ENCODE results near the gene GPR61.

Gene GPR61

GRCh38 chr1:109521002-109521951 is 18.4 kb upstream of the GPR61 start:
- no peak for DNase-seq (ENCODE audit: low read depth)
- H3K4me3 ChIP-seq (ENCODE audit: low read depth, low read length), result no peak overlapping the region
- no peak for TF ChIP-seq CTCF (IDR thresholded peaks at IDR 0.05; ENCODE audit: low read depth, low read length, missing control alignments)

- no peak for DNase-seq (ENCODE audit: low read depth)
- no peak overlapping the region for H3K4me3 ChIP-seq (ENCODE audit: low read depth, low read length)
- no peak for TF ChIP-seq CTCF (IDR thresholded peaks at IDR 0.05; ENCODE audit: low read depth, low read length, missing control alignments)
These were observed 17.6 kb upstream of the GPR61 start for GRCh38 chr1:109522026-109522425.

GRCh38 chr1:109523706-109524105 is 16.0 kb upstream of the GPR61 start:
- no peak for DNase-seq (ENCODE audit: low read depth)
- no peak overlapping the region for H3K4me3 ChIP-seq (ENCODE audit: low read depth, low read length)
- no peak for TF ChIP-seq CTCF (IDR thresholded peaks at IDR 0.05; ENCODE audit: low read depth, low read length, missing control alignments)

GRCh38 chr1:109527098-109527811 is 12.4 kb upstream of the GPR61 start:
- TF ChIP-seq CTCF (IDR thresholded peaks at IDR 0.05; ENCODE audit: low read depth, low read length, missing control alignments), result no peak
- no peak overlapping the region for H3K4me3 ChIP-seq (ENCODE audit: low read depth, low read length)
- no peak for DNase-seq (ENCODE audit: low read depth)

- no peak for DNase-seq (ENCODE audit: low read depth)
- no peak for TF ChIP-seq CTCF (IDR thresholded peaks at IDR 0.05; ENCODE audit: low read depth, low read length, missing control alignments)
These were observed 11.6 kb upstream of the GPR61 start for GRCh38 chr1:109527846-109528695.

GRCh38 chr1:109528712-109529111 is 11.0 kb upstream of the GPR61 start:
- DNase-seq (ENCODE audit: low read depth), result no peak
- TF ChIP-seq CTCF (IDR thresholded peaks at IDR 0.05; ENCODE audit: low read depth, low read length, missing control alignments), result no peak
- no peak overlapping the region for H3K4me3 ChIP-seq (ENCODE audit: low read depth, low read length)

More at GRCh38 chr1:109527846-109528695, 11.6 kb upstream of the GPR61 start:
- H3K4me3 ChIP-seq (ENCODE audit: low read depth, low read length), result no peak overlapping the region
